Activated CD4-positive, alpha-beta memory T cell treated with anti-CD3 and anti-CD28 coated beads for 36 hours (primary cell): ENCODE measurements around the gene DENND2A. TPM values are rescaled to one million over a fixed set of nuclear protein-coding genes. Genes with fewer than 3 reads are reported as not detected.
A peak's percentile ranks its signal among the peaks of the same experiment; 100 is the strongest.
"Not testable (repeated sequence)": the region's sequence is repeated elsewhere in the genome, so short reads cannot be mapped to it uniquely, and the experiment has no call there.

Experiments used
- CTCF ChIA-PET: fragments of 350-600 bp; sonication (Branson Sonifier 250); formaldehyde crosslinking; loops from one replicate; lab custom pipeline; 2021; ENCODE audit warnings: antibody characterized with exemption, inconsistent platforms; lab: Charles Lee
- POLR2A ChIA-PET: fragments of 350-600 bp; sonication (Branson Sonifier 250); formaldehyde crosslinking; loops from one replicate; lab custom pipeline; 2021; ENCODE audit warnings: antibody characterized with exemption; lab: Charles Lee
- DNase-seq: peaks from one replicate; pipeline ENCODE4 v3.0.0-alpha.2; 2020
- H3K27ac Mint-ChIP-seq: one replicate; pipeline ENCODE4 v1.8.0; 2021; ENCODE audit warnings: mixed read lengths
- H3K27me3 Mint-ChIP-seq: one replicate; pipeline ENCODE4 v1.8.0; 2021; ENCODE audit warnings: mixed read lengths
- H3K36me3 Mint-ChIP-seq: one replicate; pipeline ENCODE4 v1.8.0; 2021; ENCODE audit warnings: mixed read lengths
- H3K4me1 Mint-ChIP-seq: one replicate; pipeline ENCODE4 v1.8.0; 2021; ENCODE audit warnings: low read depth, mixed read lengths
- H3K4me3 Mint-ChIP-seq: one replicate; pipeline ENCODE4 v1.8.0; 2021; ENCODE audit warnings: mild to moderate bottlenecking, mixed read lengths
- H3K9me3 Mint-ChIP-seq: one replicate; pipeline ENCODE4 v1.8.0; 2021; ENCODE audit warnings: mixed read lengths
- intact Hi-C: fragments of 100-400 bp; cut with micrococcal nuclease; formaldehyde crosslinking; loops from one replicate; pipeline ENCODE4 v1.15.1; 2023
- total RNA-seq, 2 experiments: library from RNA; stranded (reverse); gene quantifications; one replicate each; pipeline ENCODE4 v1.2.3, GENCODE V29; 2021

The DENND2A gene
- total RNA-seq, 2 experiments from 2014 or later = not detected

- CTCF ChIA-PET, DNase-seq, H3K36me3 Mint-ChIP-seq, H3K9me3 Mint-ChIP-seq, H3K4me3 Mint-ChIP-seq, POLR2A ChIA-PET, intact Hi-C loops, H3K27me3 Mint-ChIP-seq, H3K27ac Mint-ChIP-seq, H3K4me1 Mint-ChIP-seq: not testable (repeated sequence)
These were observed 142.8 kb downstream of the DENND2A start for GRCh38 chr7:140497807-140498206.

GRCh38 chr7:140497241-140497769 lies 143.3 kb downstream of the DENND2A start:
- intact Hi-C loops = no loop called here
- Mint-ChIP-seq H3K4me1 (no peaks in the 10 kb centered on the region), H3K27ac (no peak overlapping the region), H3K36me3 (no peaks in the 10 kb centered on the region), H3K4me3 (no peak overlapping the region), H3K9me3 (no peaks in the 10 kb centered on the region), H3K27me3 (no peaks in the 10 kb centered on the region)
- POLR2A ChIA-PET = no interaction called here
- no peak for DNase-seq
- CTCF ChIA-PET = no interaction called here

GRCh38 chr7:140495514-140496097 lies 145.0 kb downstream of the DENND2A start:
- Mint-ChIP-seq H3K9me3 (no peaks in the 10 kb centered on the region), H3K27ac (no peak overlapping the region), H3K4me1 (no peaks in the 10 kb centered on the region), H3K4me3 (no peak overlapping the region), H3K36me3 (no peaks in the 10 kb centered on the region), H3K27me3 (no peaks in the 10 kb centered on the region)
- no peak for DNase-seq
- CTCF ChIA-PET = no interaction called here
- POLR2A ChIA-PET = interaction anchor here (0.6 to 0.7 kb wide), 2 partner anchors 135 to 163 kb away, joined by 4 to 5 read pairs; no protein-coding TSS in a partner anchor
- intact Hi-C loops = no loop called here

GRCh38 chr7:140494867-140495266 lies 145.7 kb downstream of the DENND2A start:
- ChIA-PET CTCF (interaction anchor here (0.7 to 4.3 kb wide), 2 partner anchors 19 to 1219 kb away, joined by 5 to 48 read pairs; no protein-coding TSS in a partner anchor), POLR2A (no interaction called here)
- no peaks in the 10 kb centered on the region for H3K36me3 Mint-ChIP-seq
- no peak overlapping the region for H3K4me3 Mint-ChIP-seq
- no peak overlapping the region for H3K27ac Mint-ChIP-seq
- no peaks in the 10 kb centered on the region for H3K9me3 Mint-ChIP-seq
- DNase-seq = no peak
- intact Hi-C loops = no loop called here
- H3K27me3 Mint-ChIP-seq = no peaks in the 10 kb centered on the region
- no peaks in the 10 kb centered on the region for H3K4me1 Mint-ChIP-seq

- intact Hi-C loops = no loop called here
These were observed 151.6 kb downstream of the DENND2A start for GRCh38 chr7:140489026-140489359.

GRCh38 chr7:140485500-140486265 lies 154.9 kb downstream of the DENND2A start:
- no peaks in the 10 kb centered on the region for H3K36me3 Mint-ChIP-seq
- intact Hi-C loops = no loop called here
- no peaks in the 10 kb centered on the region for H3K9me3 Mint-ChIP-seq
- ChIA-PET CTCF (interaction anchor here (1.2 kb wide), 2 partner anchors 8 to 32 kb away, joined by 3 to 6 read pairs; no protein-coding TSS in a partner anchor), POLR2A (interaction anchor here (2.2 kb wide), 1 partner anchor 9 kb away, joined by 10 read pairs; no protein-coding TSS in a partner anchor)
- H3K27me3 Mint-ChIP-seq = no peaks in the 10 kb centered on the region
- H3K27ac Mint-ChIP-seq = no peak overlapping the region
- no peak for DNase-seq
- no peak overlapping the region for H3K4me3 Mint-ChIP-seq
- peaks cover 13% of the 10 kb centered on the region for H3K4me1 Mint-ChIP-seq

More at GRCh38 chr7:140489026-140489359, 151.6 kb downstream of the DENND2A start:
- ChIA-PET POLR2A (no interaction called here), CTCF (no interaction called here)
- no peaks in the 10 kb centered on the region for H3K9me3 Mint-ChIP-seq
- no peaks in the 10 kb centered on the region for H3K36me3 Mint-ChIP-seq
- no peak overlapping the region for H3K4me3 Mint-ChIP-seq
- no peak for DNase-seq
- no peak overlapping the region for H3K27ac Mint-ChIP-seq
- H3K27me3 Mint-ChIP-seq = no peaks in the 10 kb centered on the region
- peaks cover 13% of the 10 kb centered on the region for H3K4me1 Mint-ChIP-seq

- POLR2A ChIA-PET = interaction anchor here (2.2 kb wide), 1 partner anchor 8 kb away, joined by 10 read pairs; no protein-coding TSS in a partner anchor
- DNase-seq = no peak
- Mint-ChIP-seq H3K36me3 (no peaks in the 10 kb centered on the region), H3K4me1 (peaks cover 13% of the 10 kb centered on the region), H3K27me3 (no peaks in the 10 kb centered on the region), H3K27ac (no peak overlapping the region), H3K9me3 (no peaks in the 10 kb centered on the region), H3K4me3 (no peak overlapping the region)
- CTCF ChIA-PET = interaction anchor here (1.2 kb wide), 1 partner anchor 33 kb away, joined by 3 read pairs; no protein-coding TSS in a partner anchor
- intact Hi-C loops = no loop called here
These were observed 155.6 kb downstream of the DENND2A start for GRCh38 chr7:140484951-140485499.

- no peak for DNase-seq
- Mint-ChIP-seq H3K4me3 (no peak overlapping the region), H3K4me1 (peaks cover 13% of the 10 kb centered on the region), H3K27me3 (no peaks in the 10 kb centered on the region), H3K9me3 (no peaks in the 10 kb centered on the region), H3K36me3 (no peaks in the 10 kb centered on the region), H3K27ac (no peak overlapping the region)
- ChIA-PET POLR2A (no interaction called here), CTCF (no interaction called here)
- intact Hi-C loops = no loop called here
These were observed 156.1 kb downstream of the DENND2A start for GRCh38 chr7:140484479-140484878.

GRCh38 chr7:140479739-140480084 lies 160.9 kb downstream of the DENND2A start:
- ChIA-PET CTCF (interaction anchor here (0.6 to 4.2 kb wide), 4 partner anchors 13 to 1374 kb away, joined by 3 to 23 read pairs (median 8); no protein-coding TSS in a partner anchor), POLR2A (no interaction called here)
- no peaks in the 10 kb centered on the region for H3K27me3 Mint-ChIP-seq
- peaks cover 27% of the 10 kb centered on the region for H3K4me1 Mint-ChIP-seq
- peak overlapping the region; percentile 97 for H3K4me3 Mint-ChIP-seq
- H3K9me3 Mint-ChIP-seq = no peaks in the 10 kb centered on the region
- peaks cover 7% of the 10 kb centered on the region for H3K36me3 Mint-ChIP-seq
- H3K27ac Mint-ChIP-seq = peak overlapping the region; percentile 96
- intact Hi-C loops = loop anchor here (1.0 to 5.0 kb wide), 8 partner anchors 81 to 1259 kb away; partner anchors contain the start of genes NDUFB2, SLC37A3 and SSBP1
- DNase-seq = no peak

- Mint-ChIP-seq H3K36me3 (peaks cover 7% of the 10 kb centered on the region), H3K9me3 (no peaks in the 10 kb centered on the region), H3K27me3 (no peaks in the 10 kb centered on the region), H3K4me3 (peak within 1 kb of the TSS; percentile 97), H3K27ac (peak within 1 kb of the TSS; percentile 96), H3K4me1 (peaks cover 27% of the 10 kb centered on the region)
- ChIA-PET CTCF (interaction anchor here (0.6 to 4.2 kb wide), 3 partner anchors 13 to 177 kb away, joined by 3 to 23 read pairs (median 5); no protein-coding TSS in a partner anchor), POLR2A (interaction anchor here (0.8 to 1.1 kb wide), 3 partner anchors 89 to 534 kb away, joined by 3 read pairs; no protein-coding TSS in a partner anchor)
- intact Hi-C loops = loop anchor here (1.0 to 5.0 kb wide), 8 partner anchors 80 to 1259 kb away; partner anchors contain the start of genes NDUFB2, SLC37A3 and SSBP1
- DNase-seq = peak; percentile 96
These were observed 161.4 kb downstream of the DENND2A start, which contains the start of gene MKRN1 for GRCh38 chr7:140479062-140479738. Gene MKRN1 (minus strand): TSS chr7:140479505. CDS start chr7:140479344, 161 bp downstream.
